Amniotic epithelial cell (primary cell): ENCODE data around the gene EXOC2.

ENCODE experiments used
- DNase-seq: peaks from one replicate; pipeline ENCODE4 v3.0.0-alpha.2; 2010; ENCODE audit warnings: low read depth

The EXOC2 gene

DNA sequence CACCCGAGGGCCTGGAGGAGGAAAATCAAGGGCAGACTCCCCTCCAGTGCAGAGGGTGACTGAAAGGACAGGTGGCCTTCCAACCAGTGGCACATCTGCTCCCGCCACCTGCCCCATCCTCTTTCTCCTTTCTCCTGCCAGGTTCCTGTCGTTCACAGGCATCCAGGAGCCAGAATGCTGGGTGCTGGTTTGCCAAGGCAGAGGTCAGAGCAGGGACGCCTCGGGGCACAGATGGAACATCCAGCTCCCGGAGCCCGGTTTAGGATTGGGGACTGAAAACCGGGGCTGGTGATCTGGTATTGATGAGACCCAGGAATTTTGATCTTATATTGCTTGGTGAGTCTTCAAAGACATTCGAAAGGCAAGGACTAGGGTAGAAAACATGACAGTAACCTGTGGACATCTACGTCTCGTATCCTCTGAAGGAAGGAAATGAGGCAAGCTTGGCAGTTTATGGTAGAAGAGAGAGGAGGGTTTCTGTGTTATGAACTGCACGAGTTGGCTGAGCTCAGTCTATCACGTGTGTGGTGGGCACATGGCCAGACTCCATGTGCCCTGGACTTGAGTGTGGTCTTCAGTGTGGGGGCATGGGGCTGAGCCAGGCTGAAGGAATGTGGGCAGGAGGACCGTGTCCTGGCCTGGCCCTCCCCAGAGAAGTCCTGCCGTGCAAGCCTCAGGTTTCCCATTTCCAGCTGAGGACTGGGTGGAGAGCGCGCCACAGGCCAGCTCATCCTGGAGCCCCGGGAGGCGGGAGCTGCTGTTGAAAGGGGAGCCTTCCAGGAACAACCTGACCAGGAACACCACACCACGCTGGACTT, 227.2 kb downstream of the EXOC2 start:
- DNase-seq: no peak

DNA sequence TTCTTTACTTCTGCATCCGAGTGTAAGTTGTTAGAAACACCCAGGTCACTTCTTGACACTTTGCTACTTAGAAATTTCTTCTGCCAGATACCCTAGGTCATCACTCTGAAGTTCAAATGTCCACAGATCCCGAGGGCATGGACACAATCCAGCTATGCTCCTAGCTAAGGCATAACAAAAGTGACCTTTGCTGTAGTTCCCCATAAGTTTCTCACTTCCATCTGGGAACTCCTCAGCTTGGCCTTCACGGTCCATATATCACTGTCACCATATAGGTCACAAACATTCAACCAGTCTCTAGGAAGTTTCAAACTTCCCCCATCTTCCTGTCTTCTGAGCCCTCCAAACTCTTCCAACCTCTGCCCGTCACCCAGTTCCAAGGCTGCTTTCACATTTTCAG, 236.1 kb downstream of the EXOC2 start:
- no peak for DNase-seq

DNA sequence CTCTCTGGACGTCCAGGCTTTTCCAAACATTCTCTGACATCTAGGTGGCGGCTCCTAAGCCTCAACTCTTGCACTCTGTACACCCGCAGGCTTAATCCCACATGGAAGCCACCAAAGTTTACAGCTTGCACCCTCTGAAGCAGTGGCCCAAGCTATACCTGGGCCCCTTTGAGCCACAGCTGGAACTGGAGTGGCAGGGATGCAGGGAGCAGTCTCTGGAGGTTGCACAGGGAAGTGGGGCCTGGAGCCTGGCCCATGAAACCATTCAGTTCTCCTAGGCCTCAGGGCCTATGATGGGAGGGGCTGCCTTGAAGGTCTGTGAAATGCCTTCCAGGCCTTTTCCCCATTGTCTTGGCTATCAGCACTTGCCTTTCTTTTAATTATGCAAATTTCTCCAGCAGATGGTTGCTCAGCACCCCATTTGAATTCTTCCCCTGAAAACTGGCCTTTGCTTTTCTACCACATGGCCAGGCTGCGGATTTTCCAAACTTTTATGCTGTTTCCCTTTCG, 236.5 kb downstream of the EXOC2 start:
- no peak for DNase-seq

DNA sequence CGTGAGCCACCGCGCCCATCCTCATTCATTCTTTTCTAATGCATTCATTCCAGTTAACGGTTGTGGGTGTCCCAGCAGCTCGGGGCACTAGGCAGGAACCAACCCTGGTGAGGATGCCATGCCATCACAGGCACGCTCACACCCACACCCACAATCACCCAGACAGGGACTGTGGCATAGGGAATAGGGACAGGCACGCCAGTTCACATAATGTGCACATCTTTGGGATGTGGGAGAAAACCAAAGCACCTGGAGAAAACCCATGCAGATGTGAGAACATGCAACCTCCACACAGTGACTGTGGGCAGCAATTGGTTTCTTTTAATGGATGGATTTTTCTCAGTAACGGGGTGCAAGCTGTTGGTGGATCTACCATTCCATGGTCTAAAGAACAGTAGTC, 237.1 kb downstream of the EXOC2 start:
- no peak for DNase-seq

DNA sequence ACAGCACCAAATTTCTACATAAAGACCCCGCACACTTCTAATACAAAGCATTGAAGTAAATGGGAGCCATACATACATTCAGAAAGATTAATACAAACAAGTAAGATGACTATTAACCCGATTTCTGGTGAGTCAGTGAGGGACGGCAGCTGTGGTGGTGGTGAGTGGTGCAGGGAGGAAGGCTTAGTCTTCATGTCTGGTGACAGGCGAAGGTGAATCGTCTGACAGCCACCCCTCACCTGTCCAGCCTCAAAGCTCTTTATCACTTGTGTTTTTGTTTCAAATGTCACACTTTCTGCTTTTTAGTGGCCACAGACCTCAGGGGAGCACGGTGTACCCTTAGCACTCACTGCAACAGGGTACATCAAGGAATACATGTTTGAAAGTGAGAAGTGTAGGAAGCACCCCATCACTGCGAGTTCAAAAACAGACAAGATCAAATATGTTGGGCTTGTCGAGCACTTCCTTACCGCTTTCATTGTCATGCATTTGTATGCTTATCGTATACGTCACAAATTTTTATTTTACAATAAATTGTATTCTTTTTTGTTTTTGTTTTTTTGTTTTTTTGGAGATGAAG, 237.8 kb downstream of the EXOC2 start:
- no peak for DNase-seq

DNA sequence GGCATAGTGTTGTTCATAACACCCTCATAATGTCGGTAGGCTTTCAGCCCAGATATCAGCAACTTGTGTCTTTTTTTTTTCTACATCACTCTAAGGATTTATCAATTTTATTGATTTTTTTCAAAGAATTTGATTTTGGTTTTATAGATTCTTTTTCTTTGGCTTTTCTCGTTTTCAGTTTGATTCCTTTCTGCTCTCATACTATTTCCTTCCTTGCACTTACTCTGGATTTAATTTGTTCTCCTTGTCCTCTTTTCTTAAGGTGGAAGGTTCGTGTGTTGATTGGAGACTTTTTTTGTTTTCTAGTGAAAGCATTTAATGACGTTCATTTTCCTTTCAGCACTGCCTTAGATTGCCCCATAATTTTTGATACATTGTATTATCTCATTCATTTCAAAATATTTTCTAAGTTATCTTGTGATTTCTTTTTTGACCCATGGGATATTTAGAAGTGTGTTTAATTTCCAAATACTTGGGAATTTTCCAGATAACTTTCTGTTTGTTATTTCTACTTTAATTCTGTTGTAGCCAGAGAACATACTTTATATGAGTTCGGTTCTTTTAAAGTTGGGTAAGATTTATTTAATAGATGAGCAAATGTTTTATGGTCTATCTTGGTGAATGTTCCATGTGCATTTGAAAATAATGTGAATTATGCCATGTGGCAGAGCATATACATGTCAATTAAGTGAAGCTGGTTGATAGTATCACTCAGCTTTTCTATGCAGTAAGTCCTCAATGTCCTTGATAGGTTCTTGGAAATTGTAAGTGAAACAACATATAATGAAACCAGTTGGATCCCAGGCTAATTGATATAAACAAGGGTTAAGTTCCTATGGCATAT, 238.6 kb downstream of the EXOC2 start:
- no peak for DNase-seq

DNA sequence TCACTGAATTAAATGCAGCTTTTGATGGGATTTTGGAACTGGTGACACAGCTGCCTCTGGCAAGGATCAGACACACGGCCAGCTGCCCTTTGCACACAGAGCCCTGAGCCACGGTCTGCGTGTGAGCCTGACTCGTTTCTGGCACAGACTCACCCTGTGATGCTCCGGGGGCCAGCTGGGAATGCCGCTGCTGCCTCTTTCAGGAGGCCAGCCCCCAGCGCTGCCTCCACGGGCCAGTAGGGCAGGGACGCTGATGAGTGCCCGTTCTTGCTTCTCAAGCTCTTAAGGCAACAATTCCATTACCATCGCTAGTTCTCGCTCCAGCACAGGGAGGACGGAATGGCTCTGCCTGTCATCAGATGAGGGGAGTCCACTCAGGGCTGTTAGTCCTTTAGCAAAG, 239.8 kb downstream of the EXOC2 start:
- DNase-seq: no peak

DNA sequence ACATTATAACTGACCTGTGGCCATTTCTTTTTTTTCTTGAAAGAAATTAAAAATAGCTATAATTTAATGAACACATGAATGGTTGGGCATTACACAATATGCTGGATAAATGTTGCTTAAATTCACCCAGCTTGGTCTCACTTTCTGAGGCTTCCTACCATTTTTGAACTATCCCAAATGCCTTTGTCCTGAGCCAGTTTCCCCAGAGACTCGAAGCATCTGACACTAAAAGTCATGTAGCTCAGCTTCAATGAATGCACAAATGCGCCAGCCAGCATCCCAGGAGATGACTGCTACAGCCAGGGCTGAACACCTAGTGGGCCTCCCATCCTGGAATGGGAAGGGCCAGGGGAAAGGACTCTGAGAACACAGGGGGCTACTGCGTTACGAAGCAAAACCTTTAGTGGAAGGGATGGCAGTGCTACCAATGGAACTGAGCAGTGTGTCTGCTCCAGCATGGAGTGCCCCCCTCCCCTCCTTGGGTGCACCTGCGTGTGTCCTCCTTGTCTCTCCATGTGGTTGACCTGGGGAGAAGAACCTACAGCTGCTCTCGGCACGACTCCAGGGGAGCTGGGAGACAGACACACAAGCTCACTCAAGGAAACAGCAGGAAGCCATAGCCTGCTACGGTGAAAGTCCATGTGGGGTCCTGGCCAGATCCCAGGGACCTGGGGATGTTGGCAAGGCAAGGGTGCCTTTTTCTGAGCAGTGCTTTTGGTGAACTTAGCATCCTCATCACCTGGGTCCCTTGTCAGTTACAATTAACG, 240.5 kb downstream of the EXOC2 start:
- no peak for DNase-seq

DNA sequence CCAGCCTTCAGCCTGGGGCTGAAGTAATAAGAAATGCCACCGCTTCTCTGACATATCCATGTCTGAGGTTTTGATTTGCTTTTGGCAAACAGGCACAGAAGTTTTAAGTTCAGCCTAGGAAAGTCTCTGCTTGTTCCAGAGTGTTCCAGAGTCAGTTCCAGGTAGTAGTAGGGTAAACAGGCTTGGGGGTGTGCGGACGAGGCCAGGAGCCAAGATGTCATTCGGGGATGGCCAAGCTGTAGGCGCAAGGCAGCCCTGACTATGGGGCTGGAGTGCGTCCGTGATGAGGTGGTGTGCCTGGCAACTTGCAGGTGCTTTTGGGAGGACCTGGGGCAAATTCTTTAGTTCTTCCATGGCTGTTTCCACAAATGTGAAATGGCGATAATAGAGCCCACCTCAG, 241.1 kb downstream of the EXOC2 start:
- DNase-seq: no peak

DNA sequence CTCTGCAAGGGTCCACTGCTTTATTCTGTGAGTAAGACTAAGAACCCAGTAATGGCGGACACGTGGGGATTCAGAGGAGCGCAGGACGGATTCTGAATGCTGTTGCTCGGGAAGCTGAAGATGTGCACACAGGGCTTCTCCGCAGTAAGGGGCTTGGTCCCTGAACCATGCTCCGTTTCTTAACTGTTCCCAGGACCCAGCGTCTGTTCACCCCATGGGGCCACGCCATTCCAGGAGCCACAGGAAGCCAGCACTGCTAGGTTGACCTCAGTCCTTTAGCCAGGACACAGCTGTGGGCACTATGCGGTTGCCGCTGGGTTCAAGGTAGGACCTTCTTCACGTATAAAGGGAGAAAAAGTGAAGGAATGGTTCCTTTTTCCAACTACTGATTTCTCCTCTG, 241.6 kb downstream of the EXOC2 start:
- DNase-seq: no peak

DNA sequence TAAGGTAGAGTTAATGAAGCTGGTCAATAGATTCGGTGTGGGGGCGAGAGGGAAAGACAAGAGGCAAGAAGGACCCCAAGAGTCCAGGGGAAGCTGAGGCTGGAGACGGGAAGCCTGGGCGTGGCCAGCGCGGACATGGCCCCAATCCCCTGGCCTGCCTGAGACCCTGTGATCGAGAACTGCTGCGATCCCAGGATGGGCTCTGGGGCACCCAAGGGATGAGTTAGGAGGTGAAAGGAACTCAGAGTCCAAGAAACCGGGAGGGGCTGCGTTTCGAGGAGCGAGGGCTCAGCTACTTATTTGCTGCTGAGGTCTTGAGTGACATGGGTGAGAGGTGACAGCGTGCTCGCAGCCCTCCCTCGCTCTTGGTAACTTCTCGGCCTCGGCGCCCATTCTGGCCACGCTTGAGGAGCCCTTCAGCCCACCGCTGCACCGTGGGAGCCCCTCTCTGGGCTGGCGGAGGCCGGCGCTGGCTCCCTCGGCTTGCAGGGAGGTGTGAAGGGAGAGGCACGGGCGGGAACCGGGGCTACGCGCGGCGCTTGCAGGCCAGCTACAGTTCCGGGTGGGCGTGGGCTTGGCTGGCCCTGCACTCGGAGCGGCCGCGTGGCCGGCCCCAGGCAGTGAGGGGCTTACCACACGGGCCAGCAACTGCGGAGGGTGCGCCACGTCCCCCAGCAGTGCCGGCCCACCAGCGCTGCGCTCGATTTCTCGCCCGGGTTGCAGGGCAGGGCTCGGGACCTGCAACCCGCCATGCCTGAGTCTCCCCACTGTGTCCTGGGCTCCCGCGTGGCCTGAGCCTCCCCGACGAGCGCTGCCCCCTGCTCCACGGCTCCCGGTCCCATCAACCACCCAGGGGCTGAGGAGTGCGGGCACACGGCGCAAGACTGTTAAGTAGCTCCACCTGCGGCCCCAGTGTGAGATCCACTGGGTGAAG, 243.2 kb downstream of the EXOC2 start:
- no peak for DNase-seq

DNA sequence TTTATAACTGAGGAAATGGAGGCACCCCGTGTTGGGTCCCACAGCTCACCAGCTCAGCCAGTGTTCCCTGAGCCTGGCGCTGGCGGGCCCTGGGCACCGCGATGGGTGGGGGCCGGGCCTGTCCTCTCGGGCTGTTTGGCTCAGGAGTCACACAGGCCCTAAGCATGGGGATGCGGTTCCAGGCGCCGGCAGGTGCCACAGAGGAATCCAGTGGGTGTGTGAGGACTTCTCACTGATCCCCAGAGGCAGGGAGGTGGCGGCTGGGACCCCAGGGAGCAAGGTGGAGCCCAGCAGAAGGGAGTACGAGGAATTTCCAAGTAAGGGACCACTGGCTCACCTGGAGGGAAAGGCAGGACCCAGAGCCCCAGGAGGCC, 243.9 kb downstream of the EXOC2 start:
- no peak for DNase-seq

DNA sequence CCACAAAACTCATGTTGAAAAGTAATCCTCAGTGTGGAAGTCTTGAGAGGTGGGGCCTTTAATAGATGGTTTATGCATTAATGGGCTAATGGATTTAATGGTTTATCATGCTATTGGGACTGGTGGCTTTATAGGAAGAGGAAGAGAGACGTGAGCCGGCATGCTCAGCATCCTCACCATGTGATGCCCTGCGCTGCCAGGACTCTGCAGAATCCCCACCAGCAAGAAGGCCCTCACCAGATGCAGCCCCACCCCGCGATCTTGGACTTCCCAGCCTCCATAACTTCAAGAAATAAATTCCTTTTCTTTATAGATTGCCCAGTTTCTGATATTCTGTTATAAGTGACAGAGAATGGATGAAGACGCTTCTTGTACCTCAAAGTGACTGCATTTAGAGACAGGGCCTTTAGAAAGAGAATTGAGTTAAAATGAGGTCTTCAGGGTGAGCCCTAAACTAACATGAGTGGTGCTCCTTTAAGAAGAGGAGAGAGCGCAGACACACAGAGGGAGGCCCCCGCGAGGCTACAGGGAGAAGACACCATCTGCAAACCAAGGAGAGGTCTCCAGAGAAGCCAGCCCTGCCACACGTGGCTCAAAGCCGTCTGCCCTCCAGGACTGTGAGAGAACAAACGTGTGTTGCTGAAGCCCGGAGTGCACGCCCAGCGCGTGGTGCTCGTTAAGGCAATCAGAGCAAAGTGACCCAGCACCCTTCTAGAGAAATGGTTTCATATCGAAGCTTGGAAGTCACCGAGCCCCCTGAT, 244.5 kb downstream of the EXOC2 start:
- no peak for DNase-seq

DNA sequence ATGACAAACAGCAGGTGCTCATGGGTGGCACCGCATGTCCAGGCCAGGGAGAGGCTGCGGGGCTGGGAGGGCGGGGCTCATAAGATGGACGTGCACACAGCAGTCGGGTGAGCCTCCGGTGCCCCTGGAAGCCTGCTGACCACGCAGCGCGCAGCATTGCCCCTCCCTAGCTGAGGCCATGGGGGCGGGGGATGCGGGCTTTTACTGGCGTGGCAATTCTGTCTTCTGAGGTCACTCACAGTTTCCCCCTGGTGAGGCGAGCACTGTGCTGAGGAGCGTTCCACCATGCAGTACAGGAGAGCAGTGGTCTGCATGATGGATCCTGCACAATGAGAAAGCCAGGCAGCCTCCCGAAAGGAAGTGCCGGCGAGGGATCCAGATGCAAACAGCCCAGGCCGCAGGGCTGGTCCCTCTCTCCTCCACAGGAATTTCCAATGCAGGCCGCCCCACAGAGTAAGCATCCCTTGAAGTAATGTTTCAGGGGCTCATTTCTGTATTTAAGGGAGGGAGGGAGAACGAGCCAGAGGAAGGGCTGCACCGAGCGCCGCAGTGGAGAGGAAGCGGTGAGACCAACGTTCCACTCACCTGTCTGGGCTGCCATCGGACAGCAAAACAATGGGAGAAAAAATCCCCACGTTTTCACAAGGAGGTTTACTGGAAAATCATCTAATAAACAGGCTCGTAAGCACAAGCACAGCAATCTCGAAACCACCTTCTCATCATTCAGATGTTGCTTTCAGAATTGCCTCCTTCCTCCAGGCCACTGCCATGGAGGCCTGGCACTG, 245.4 kb downstream of the EXOC2 start:
- no peak for DNase-seq

DNA sequence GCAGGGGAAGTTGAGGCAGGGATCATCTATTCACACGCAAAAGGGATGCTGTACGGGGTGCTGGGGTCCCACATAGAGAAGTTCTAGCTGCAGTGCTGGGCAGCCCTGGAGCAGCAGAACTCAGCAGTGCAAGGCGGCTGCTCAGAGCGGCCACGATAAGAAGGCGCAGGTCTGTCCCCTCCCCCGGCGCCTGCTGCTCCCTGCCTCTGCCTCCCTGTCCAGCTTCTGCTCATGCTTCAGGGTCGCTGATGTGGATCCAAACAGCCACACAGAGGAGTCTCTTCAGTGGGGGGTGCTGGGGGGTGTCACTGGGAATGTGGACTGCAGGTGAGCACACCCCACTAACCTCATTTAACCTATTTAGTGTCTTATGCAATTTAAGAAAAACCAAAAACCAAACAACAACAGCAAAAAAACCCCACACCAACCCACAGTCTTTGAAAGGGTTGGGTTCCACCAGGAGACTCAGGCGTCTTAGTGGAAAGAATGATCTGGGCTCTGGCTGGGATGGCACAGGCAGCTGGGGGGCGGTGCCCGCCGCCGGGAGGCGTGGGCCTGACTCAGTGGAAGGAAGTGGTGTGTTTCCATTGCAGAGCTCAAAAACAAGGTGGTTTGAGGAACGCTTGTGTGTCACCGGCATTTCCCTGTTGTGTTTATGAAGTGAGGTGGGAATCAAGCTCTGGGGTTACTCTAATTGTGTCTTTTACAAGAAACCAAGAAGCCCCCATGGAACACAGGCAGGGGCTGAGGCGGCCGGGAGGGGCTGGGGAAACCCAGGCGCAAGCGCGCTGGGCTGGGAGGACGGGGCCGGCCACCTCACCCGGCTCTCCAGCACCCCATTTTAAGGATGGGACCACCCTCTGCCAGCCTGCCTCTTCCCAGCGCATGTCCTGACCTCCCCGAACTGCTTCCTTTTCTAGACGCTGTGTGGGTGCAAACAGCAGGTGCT, 246.2 kb downstream of the EXOC2 start:
- DNase-seq: no peak

DNA sequence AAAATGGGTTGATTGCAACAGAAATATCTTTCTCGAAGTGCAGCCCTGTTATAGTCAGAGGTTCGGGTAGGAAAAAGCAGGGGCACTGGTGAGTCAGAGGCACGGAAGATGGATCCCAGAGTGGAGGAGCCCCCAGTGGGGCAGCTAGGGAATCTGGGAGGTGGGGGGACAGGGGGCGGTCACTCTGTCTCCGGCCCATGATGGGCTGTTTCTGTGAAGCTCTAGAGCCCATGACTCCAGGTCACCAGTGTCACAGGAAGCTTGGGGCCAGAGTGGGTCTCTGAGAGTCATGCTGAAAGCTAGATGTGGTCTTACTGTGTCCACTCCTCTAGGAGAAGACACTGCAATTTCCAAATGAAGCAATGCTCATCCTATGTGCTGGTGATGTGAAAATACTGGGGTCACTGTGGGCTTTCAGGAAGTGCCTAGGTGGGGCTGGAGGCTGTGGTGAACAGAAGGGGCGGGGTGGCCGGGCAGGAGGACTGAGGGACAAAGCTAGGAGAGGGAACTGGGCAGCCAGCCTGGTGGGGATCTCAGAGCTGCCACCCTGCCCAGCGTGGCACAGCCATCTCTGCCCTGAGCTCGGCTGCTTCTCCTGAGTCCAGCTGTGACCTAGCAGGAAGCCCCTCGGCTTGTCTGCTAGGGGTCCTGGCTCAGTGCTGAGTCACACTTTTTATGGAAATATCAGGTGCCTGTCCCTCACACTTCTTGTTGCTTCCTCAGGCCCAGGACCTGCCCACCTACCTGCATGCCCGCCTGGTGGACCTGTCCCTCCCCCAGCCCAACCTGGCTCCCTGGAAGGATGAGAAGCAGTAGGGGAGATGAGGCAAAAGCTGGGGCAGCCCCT, 247.1 kb downstream of the EXOC2 start:
- DNase-seq: no peak

DNA sequence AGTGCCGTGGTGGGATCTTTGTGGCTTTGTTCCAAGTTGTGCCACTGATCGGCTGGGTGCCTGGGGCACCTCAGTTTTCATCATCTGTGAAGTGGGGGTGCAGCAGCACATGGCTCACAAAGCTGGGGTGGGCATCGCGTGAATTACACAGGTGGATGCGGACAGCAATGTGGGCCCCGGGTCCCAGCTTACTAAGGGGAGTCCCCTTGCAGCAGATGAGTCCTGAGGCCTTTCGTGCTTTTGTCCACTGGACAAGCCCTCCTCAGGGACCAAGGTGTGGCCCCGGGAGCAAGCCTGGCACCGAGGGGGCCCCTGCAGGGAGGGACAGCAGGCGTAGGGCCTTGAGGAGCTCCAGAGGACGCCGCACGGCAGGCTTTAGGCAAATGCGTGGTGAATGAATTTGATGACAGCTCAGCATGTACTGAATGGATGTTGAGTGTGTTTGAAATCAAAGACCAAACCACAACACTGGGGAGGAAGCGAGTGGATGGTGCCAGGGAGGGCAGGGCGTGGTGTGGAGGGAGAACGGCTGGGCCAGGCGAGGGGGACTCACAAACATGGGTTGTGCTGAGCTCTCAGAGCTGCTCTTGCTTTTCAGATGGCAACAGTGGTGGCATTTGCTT, 248.2 kb downstream of the EXOC2 start:
- DNase-seq: no peak
